Measurements from ENCODE around the gene WEE1. TPM values are rescaled to one million over a fixed set of nuclear protein-coding genes. Genes with fewer than 3 reads are reported as not detected.

Gene WEE1
- total RNA-seq, 2 donors from 2014 or later, result 31.0 to 33.1 TPM

- intact Hi-C loops (cut with DNase I), result loop anchor here (5.0 kb wide), 2 partner anchors 52 to 78 kb away; partner anchors contain the start of gene SWAP70
- Histone ChIP-seq H3K36me3 (no peaks in the 10 kb centered on the region), H3K27ac (no peak overlapping the region), H3K27me3 (replicated peaks; ENCODE audit: insufficient read depth) (no peaks in the 10 kb centered on the region), H3K9me3 (no peaks in the 10 kb centered on the region), H3K4me3 (no peak overlapping the region), H3K4me1 (replicated peaks) (no peaks in the 10 kb centered on the region)
- DNase-seq (ENCODE audit: low spot score), result no peak
- WGBS, result 88% methylated on average over 3 of the region's 3 CpGs
- TF ChIP-seq CTCF (IDR thresholded peaks at IDR 0.05), result no peak
- TF ChIP-seq POLR2AphosphoS5 (IDR thresholded peaks at IDR 0.05), result no peak
- TF ChIP-seq POLR2A (IDR thresholded peaks at IDR 0.05), result no peak
These were observed 36.4 kb downstream of the WEE1 start for GRCh38 chr11:9609841-9610240.

GRCh38 chr11:9613118-9613829 lies 39.8 kb downstream of the WEE1 start:
- intact Hi-C loops (cut with DNase I), result loop anchor here (2.0 to 5.0 kb wide), 4 partner anchors 38 to 152 kb away; partner anchors contain the start of genes SWAP70 and ZNF143
- WGBS, result under 1% methylated on average over 34 of the region's 35 CpGs
- peak; percentile 95 for TF ChIP-seq POLR2AphosphoS5 (IDR thresholded peaks at IDR 0.05)
- peak; percentile 93 to 99 (median 97) for TF ChIP-seq CTCF (IDR thresholded peaks at IDR 0.05)
- TF ChIP-seq POLR2A (IDR thresholded peaks at IDR 0.05), result peak; percentile 50
- Histone ChIP-seq H3K27ac (peak overlapping the region; percentile 92 to 93), H3K4me1 (replicated peaks) (no peaks in the 10 kb centered on the region), H3K4me3 (peak overlapping the region; percentile 33 to 39), H3K9me3 (no peaks in the 10 kb centered on the region), H3K36me3 (no peaks in the 10 kb centered on the region), H3K27me3 (replicated peaks; ENCODE audit: insufficient read depth) (no peaks in the 10 kb centered on the region)
- peak; percentile 93 for DNase-seq (ENCODE audit: low spot score)

GRCh38 chr11:9613830-9614762 lies 40.6 kb downstream of the WEE1 start:
- 1% methylated on average over 36 of the region's 54 CpGs for WGBS
- intact Hi-C loops (cut with DNase I), result loop anchor here (1.0 to 5.0 kb wide), 5 partner anchors 39 to 153 kb away; partner anchors contain the start of genes SWAP70 and ZNF143

GRCh38 chr11:9615031-9615451 lies 41.6 kb downstream of the WEE1 start:
- peak overlapping the region in 1 of 2 donors; percentile 93 for H3K27ac ChIP-seq
- intact Hi-C loops (cut with DNase I), result no loop called here
- DNase-seq (ENCODE audit: low spot score), result no peak
- H3K9me3 ChIP-seq, result no peaks in the 10 kb centered on the region
- no peaks in the 10 kb centered on the region for H3K27me3 ChIP-seq (replicated peaks; ENCODE audit: insufficient read depth)
- H3K4me1 ChIP-seq (replicated peaks), result no peaks in the 10 kb centered on the region
- WGBS, result 94% methylated on average over 2 of the region's 2 CpGs
- TF ChIP-seq POLR2A (IDR thresholded peaks at IDR 0.05), result no peak
- TF ChIP-seq CTCF (IDR thresholded peaks at IDR 0.05), result no peak
- TF ChIP-seq POLR2AphosphoS5 (IDR thresholded peaks at IDR 0.05), result no peak
- no peaks in the 10 kb centered on the region for H3K36me3 ChIP-seq
- no peak overlapping the region for H3K4me3 ChIP-seq

More at GRCh38 chr11:9613830-9614762, 40.6 kb downstream of the WEE1 start:
- peak overlapping the region; percentile 92 to 93 for H3K27ac ChIP-seq
- peak overlapping the region; percentile 33 to 39 for H3K4me3 ChIP-seq
- peak; percentile 84 for DNase-seq (ENCODE audit: low spot score)
- H3K9me3 ChIP-seq, result no peaks in the 10 kb centered on the region
- TF ChIP-seq POLR2AphosphoS5 (IDR thresholded peaks at IDR 0.05) (peak; percentile 59), POLR2A (IDR thresholded peaks at IDR 0.05) (peak; percentile 22), CTCF (IDR thresholded peaks at IDR 0.05) (peak; percentile 82 to 90 (median 87))
- no peaks in the 10 kb centered on the region for H3K4me1 ChIP-seq (replicated peaks)
- H3K27me3 ChIP-seq (replicated peaks; ENCODE audit: insufficient read depth), result no peaks in the 10 kb centered on the region
- no peaks in the 10 kb centered on the region for H3K36me3 ChIP-seq
